Astrocyte of the cerebellum (primary cell): Measurements from ENCODE around the gene CATSPERD.

Experiments
- DNase-seq: peaks from one replicate; pipeline ENCODE4 v3.0.0-alpha.2; 2011; ENCODE audit warnings: low read depth
- H3K4me3 ChIP-seq: 2 replicates; pipeline ENCODE4 v1.5.1; 2011; ENCODE audit warnings: mild to moderate bottlenecking, low read depth, low read length, moderate library complexity
- in situ Hi-C: cut with HindIII; loops from 2 replicates; pipeline ENCODE4 v1.10.0; 2017; ENCODE audit warnings: low sequenced_read_pairs
- TF ChIP-seq, protein P1 (sequence below): IDR thresholded peaks from 2 replicates; pipeline ENCODE4 v1.5.1; 2012; ENCODE audit warnings: low read length, low read depth, moderate library complexity, mild to moderate bottlenecking; ENCODE audit errors: missing control alignments

The CATSPERD gene

DNA sequence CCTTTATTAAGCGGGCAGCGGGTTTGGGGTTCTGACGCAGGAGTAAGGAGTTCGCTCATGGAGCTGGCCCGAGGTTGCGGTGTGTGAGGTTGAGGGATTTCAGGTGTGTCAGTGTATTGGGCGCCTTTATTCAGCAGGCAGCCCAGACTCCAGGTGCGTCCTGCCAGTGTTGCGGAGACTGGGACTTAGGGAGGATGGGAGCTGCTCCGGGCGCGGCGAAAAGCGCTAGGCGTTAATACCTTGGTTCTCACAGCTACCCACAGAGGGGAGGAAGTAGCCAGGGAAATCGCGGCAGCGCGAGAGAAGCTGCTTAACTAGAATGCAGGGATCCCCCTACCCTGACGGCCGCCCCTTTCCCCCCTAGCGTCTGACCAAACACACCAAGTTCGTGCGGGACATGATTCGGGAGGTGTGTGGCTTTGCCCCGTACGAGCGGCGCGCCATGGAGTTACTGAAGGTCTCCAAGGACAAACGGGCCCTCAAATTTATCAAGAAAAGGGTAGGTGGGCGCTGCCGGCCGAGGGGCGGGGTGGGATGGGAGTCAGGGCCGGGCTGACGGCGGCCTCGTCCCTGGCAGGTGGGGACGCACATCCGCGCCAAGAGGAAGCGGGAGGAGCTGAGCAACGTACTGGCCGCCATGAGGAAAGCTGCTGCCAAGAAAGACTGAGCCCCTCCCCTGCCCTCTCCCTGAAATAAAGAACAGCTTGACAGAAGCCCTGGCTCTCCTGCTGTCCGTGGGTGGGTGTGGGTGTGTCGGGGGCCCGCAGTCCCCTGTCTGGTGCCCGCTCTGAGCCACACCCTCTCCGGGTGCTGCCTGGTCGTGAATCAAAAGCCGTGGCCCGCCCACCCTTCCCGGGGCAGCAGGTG lies 29.2 kb upstream of the CATSPERD start:
- TF ChIP-seq, protein P1, sequence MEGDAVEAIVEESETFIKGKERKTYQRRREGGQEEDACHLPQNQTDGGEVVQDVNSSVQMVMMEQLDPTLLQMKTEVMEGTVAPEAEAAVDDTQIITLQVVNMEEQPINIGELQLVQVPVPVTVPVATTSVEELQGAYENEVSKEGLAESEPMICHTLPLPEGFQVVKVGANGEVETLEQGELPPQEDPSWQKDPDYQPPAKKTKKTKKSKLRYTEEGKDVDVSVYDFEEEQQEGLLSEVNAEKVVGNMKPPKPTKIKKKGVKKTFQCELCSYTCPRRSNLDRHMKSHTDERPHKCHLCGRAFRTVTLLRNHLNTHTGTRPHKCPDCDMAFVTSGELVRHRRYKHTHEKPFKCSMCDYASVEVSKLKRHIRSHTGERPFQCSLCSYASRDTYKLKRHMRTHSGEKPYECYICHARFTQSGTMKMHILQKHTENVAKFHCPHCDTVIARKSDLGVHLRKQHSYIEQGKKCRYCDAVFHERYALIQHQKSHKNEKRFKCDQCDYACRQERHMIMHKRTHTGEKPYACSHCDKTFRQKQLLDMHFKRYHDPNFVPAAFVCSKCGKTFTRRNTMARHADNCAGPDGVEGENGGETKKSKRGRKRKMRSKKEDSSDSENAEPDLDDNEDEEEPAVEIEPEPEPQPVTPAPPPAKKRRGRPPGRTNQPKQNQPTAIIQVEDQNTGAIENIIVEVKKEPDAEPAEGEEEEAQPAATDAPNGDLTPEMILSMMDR: no peak
- in situ Hi-C loops: no loop called here
- no peak for DNase-seq
- H3K4me3 ChIP-seq: peak overlapping the region; percentile 98

DNA sequence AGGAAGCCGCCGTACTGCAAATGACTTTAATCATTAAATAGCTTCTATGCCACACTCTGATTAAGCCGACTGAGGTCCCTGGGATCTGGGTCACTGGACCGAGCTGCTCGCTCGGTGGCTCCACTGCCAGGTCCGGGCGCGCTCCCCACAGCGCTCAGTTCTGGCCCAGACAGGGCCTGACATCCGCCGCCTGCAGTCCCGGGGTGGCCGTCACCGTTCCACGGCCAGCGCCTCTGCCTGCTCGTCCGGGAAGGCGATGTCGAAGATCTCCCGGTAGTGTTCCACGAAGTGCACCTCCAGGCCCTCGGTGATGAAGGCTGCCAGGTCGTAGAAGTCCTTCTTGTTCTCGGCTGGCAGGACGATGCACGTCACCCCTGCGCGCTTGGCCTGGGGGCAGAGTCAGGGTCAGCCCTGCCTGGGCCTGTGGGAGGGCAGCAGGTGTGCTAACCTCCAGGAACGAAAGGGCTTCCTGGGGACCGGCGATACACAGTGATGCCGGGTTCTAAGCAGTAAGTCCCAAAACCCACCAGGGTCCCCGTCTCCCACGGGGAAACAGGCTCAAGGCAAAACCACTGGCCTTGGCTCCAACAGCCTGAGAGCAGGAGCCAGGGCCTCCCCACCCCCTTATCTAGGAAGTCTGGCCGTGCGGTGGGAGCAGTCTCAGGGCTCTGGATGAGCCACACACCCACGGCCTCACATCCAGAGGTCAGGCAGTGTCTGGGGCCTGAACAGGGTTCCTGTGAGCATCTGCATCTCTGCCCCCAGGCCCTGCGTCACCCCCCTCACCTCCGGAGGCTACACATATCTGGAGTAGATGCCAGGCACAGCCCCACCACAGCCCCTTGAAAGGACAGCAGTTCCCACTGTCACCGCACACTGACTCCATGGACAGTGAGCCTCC lies 28.4 kb upstream of the CATSPERD start:
- no peak for DNase-seq
- peak overlapping the region; percentile 98 for H3K4me3 ChIP-seq
- in situ Hi-C loops: no loop called here
- TF ChIP-seq, protein P1: no peak

DNA sequence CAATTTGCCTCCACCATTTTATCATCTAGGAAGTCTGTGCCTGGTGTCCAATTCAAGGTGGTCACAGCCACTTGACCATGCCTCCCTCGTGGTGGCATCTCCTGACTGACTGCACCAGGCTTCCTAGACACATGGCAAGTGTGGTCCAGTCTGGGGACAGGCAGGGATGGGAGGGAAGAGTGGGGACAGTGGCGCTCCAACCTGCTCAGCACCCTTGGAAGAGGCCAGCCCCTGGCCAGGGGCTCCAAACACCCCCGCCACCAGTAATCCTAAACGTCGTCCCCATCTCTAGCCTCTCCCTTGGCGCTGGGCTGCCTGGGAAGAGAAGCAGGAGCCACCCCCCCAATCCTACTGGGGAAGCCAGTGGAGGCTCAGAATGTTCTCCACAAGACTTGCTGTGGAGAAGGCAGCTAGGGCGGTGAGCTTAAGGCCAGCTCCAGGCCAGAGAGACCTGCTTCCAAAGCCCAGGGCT lies 27.7 kb upstream of the CATSPERD start:
- no peak overlapping the region for H3K4me3 ChIP-seq
- DNase-seq: no peak
- in situ Hi-C loops: no loop called here
- TF ChIP-seq, protein P1: no peak

DNA sequence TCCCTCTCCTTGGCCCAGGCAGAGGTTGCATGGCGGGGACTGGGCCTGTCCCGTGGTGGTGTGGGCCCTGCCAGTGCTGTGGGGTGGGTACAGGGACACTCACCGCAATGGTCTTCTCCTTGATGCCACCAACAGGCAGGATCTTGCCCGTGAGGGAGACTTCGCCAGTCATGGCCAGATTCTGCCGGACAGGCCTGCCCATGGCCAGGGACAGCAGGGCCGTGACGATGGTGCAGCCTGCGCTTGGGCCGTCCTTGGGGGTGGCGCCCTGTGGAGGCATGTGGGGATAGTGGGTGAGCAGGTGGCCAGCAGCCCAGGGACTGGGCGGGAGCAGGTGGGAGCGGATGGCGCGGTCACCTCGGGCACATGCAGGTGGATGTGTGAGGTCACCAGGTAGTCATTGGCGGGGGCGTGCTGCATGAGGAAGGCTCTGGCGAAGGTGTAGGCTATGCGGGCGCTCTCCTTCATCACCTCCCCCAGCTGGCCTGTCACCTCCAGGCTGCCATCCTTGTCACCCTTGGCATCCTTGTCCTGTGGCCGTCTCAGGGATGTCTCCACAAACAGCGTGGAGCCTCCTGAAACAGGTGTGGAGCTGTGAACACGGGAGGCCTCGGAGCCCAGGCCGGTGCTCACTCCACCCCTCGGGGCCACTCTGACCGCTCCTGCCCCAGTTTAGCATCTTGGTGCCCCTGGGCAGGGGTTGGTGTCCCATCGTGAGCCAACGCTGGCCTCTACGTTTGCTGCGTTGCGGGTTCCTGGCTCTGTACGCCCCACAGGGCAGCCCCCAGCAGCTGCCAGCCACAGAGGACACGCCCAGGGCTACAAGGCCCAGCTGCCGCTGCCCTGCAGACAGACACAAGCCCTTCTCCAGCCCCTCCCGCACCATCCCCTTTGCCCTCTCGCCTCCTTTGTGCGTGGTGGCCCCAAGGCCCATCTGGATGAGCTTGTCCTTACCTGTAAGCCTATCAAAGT lies 27.0 kb upstream of the CATSPERD start:
- TF ChIP-seq, protein P1: no peak
- no peak overlapping the region for H3K4me3 ChIP-seq
- in situ Hi-C loops: no loop called here
- DNase-seq: no peak

DNA sequence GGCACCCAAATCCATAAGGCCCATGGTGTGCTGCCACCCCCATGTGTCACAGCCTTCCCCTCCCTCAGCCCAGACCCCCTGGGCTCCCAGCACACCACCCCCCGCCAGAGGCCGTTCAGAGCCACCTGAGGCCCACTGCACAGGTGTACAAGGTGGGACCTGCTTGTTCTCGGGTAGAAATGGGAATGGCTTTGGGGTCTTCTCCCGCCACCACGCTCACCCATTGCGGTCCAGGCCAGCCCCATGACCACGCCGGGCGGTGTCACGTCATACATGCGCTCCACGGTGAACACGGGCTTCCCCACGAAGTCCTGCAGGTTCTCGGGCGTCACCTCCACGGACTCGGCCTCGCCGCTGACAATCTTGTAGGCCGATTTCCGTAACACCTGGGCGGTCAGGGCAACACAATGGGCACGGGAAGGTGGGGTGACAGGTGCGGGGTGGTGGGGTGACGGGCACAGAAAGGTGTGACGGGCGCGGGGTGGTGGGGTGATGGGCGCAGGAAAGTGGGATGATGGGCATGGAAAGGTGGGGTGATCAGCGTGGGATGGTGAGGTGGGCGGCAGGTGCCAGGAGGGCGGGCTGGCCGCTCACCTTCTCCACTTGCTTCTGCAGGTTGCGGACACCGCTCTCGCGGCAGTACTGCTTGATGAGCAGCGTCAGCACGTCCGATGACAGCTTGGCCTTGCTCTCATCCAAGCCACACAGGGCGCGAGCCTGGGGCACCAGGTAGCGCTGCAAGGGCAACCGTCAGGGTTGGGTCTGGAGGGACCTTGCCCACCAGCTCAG lies 26.1 kb upstream of the CATSPERD start:
- TF ChIP-seq, protein P1: no peak
- no peak overlapping the region for H3K4me3 ChIP-seq
- in situ Hi-C loops: no loop called here
- no peak for DNase-seq
